HG02970 (cell line): ENCODE measurements around the gene LRRC8C.
A peak's percentile ranks its signal among the peaks of the same experiment; 100 is the strongest.

Source experiments
- ATAC-seq: cut with Tn5 transposase; IDR thresholded peaks from one replicate; pipeline ENCODE4 v1.9.1; 2021; ENCODE audit warnings: mild to moderate bottlenecking, moderate library complexity, moderate number of reproducible peaks; ENCODE audit not compliant: unreplicated experiment, low FRiP score

LRRC8C gene

DNA sequence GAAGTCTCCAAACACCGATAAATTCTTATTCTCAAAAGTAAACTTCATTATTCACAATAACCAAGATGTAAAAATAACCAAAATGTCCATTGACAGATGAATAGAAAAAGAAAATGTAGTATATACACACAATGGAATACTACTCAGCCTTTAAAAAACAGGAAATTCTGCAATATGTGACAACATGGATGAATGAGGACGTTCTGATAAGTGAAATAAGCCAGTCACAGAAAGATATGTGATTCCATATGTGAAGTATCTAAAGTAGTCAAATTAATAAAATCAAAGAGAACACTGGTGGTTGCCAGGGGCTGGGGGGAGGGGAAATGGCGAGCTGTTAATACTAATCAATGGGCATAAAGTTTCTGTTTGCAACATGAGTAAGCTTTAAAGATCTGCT lies 36.0 kb downstream of the LRRC8C start:
- ATAC-seq: no peak

DNA sequence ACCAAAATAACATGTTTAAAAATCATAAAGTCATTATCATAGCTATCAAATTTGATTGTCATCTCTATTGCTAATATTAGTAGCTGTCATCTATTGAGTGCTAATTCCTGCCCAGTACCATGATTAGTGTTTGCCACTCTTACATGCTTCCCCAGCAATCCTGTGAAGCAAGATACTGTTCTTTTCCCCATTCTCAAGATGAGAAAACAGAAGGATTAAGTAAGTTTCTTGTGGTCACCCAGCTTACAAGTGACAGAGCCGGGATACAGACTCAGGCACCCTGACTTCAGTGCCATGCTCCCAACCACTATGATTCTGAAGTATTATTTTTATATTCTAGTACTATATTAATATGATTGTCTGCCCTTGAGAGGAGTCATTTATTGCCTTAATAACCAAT lies 36.5 kb downstream of the LRRC8C start:
- ATAC-seq: no peak

DNA sequence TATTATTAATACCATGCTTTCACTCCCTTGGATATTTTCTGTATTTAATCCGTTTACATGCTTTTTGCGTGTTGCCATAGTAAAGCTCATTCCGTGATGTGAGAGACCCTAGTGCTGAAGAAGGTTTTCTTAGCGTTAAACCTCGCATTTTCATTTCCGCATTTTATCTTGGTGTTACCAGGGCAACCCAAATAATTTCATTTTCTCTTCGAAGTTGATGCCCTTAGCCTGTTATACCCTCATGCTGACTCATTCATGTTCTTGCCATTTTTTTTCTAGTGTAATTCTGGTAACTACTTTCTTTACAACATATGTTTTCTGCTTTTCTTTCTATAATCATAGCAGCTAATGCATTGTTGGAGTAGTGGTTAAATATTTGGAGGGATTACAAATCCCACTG lies 37.2 kb downstream of the LRRC8C start:
- peak; percentile 96 for ATAC-seq

DNA sequence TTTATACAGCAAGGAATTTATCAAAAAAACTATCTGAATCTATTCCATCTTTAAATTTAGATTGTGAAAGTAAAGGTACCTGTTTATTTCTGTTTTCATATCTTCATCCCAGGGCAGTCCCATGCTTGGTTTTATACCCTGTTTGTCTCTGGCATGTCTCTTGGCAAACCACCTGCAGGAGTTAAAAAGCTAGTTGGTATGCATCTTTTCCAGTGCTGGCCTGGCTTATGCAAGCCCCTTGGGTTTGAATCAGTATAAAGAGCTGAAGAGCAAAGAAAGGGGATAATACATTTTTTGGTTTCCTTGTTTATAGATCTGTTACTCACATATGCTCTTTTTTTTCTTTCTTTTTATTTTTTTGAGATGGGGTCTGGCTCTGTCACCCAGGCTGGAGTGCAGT lies 37.8 kb downstream of the LRRC8C start:
- ATAC-seq: no peak

DNA sequence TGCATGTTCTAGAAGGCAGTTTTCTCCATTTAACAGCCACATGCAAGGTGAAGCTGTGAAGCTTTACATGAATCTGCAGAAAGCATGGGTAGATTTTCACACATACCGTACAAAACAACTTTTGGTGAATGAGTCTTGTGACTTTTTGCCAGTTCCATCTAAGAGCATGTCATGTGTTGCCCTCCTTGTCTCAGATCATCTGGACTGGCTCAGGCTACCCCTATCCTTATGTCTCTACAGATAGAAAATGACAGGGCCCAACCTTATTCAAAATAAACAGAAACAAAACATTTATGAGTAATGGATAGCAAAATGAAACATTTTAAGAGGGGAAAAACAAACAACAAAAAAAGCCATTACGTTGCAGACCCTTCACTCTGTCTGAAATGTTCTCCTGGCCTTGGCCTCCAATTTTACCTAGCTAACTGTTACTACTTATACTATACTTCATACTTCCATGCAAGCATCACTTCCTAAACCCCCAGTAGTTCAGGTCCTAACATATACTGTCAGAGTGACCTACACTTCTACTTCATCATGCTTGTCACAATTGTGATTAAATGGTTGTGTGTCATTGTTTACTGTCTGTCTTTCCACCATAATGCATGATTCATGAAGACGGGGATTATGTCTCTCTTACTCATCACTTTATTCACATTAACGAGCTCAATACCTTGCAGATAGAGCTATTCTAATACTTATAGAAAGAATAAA lies 39.0 kb downstream of the LRRC8C start:
- ATAC-seq: no peak

DNA sequence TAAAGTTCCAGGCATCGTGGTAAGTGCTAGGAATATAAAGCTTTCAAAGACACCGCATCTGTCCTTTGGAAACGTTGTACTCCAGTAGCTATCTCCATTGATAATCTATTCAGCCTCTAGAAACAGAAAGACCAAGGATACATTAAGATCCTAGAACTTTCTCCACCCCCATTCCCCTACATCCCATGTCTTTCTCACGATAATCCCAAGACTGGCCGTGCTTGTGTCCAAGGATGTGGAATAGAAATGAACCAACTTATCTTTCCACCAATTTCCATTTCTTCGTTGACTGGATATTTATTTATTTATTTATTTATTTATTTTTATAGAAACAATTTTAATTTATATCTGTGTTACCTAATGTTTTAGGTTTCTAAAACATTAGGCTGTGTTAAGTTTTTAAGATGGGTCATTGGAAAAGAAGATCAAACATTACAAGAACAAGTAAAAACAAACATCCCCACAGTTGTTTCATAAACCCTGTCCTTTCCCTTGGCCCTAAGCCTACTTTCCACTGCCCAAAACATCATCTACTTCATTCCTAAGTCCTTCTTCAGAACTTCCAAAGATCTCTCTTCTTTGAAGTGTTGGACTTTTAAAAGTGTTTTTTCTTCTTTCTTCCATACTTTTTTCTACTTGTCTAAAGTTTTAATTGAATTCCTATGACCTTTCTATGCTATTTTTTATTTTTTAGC lies 39.7 kb downstream of the LRRC8C start:
- ATAC-seq: no peak

DNA sequence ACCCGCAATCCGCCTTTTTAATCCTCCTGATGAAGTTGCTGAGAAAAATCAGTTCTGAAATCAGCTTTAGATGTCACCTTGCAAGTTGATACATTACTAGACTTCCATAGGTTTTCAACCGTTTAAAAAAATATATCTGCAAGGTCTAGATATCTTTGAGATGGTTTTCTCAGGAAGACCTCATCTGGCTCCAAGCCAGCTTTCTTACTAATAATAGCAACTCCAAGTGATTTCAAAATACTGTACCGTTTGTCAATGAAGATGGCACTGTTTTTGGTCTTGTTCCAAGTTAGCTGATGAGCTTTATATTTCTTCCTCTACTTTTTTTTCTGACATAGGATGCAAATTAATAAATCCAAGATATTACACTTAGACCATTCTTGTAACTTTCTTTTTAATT lies 40.3 kb downstream of the LRRC8C start:
- ATAC-seq: no peak

DNA sequence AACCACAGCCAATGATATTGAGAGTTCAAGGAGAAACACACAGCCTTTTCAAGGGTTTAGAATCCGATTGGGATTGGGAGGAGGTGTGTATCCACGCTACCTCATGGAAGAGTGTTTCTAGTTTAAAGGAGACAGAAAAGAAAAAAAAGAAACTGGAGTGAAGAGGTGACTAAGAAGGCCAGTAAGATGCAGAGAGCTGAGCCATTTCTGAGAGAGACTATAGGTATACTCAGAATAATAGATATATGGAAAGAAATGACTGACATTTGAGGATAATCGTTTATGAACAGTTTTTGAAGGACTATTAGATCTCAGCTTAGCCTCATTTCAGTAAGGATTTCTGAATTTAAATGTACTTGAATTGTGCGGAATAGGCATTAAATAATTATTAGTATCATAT lies 42.8 kb downstream of the LRRC8C start:
- no peak for ATAC-seq

DNA sequence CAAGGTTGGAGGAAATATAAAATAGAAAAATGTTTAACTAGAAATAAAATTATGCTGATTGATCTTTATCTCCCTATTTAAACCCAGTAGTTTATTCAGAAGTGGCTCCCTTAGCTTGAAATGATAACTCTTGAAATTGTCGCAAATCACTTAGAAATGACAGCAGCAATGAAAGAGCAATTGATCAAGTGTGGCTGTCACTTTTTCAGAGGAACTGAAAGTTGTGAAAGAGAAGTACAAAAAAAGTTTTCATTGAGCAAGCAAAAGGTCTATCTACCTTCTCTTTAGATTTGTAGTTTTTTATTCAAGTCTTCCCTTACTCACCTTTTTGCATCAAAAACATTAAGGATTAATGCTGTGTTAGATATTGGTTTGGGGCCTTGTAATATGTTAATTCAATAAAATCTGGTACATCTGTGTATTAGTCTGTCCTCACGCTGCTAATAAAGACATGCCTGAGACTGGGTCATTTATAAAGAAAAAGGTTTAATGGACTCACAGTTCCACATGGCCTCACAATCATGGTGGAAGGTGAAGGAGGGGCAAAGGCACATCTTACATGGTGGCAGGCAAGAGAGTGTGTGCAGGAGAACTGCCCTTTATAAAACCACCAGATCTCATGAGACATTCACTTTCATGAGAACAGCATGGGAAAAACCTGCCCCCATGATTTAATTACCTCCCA lies 48.3 kb downstream of the LRRC8C start:
- ATAC-seq: no peak

DNA sequence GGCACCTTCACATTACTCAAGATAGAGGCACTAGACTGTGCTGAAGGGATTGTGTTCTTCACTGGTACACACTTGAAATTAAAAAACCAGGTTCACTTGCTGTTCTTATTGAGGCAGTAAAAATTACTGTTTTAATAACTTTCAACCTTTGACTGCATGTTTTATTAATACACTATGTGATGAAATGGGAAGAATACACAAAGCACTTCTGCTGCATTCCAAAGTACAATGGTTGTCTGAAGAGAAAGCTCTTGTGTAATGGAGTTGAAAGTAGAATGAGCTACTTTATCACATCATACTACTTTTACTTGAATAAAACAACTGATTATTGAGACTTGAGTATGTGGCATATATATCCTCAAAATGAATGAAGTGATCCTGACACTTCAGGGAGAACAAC lies 49.7 kb downstream of the LRRC8C start:
- no peak for ATAC-seq

DNA sequence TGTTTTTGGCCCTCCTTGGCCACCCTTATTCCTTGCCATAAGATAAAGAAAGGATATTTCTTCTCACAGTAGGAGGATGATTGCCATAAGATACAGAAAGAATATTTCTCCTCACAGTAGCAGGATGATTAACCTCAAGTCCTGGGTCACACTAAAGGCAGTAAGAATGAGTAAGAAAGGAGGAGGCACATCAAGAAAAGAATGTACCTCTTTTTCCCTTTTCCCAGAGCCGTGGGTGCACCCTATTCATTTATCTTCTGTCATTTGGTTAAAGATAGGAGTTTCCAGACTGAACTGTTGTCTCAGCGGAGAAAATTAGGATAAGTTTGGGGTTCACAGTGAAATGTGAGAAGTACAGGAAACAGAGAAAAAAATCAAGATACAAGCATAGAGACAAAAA lies 52.5 kb downstream of the LRRC8C start:
- no peak for ATAC-seq

DNA sequence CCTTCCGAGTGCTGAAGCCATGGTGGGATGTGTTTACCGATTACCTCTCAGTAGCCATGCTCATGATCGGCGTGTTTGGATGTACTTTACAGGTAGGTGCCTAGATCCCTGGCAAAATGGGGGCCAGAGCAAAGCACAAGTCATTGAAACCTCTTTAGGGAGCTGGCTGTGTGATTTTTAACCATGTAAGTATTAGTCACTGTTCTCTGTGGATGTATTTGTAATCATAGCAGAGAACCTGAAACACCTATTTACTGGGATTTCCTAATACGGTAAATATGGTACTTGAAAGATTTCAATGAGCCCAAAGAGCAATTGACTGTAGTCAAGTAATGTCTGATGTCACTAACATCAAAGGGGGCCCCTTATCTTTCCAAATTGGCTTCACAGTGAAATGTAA lies 53.6 kb downstream of the LRRC8C start:
- ATAC-seq: no peak

DNA sequence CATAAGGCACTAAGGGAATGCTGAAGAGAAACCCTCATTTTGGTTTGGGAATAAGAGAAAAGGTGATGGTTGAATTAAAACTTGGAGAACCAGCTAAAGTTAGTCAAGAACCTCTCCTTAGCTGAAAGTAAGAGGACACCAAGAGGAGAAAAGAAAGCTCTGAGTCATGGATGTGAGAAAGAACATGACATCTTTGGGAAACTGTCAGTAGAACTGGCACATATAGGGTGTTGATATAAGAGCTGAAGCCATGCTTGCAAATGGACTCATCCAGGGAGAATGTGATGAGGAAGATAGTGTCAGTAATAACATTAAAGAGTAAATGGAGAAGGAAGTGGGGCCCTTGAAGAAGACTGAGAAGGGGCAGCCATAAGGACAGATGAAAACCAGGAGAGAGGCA lies 54.3 kb downstream of the LRRC8C start:
- no peak for ATAC-seq

DNA sequence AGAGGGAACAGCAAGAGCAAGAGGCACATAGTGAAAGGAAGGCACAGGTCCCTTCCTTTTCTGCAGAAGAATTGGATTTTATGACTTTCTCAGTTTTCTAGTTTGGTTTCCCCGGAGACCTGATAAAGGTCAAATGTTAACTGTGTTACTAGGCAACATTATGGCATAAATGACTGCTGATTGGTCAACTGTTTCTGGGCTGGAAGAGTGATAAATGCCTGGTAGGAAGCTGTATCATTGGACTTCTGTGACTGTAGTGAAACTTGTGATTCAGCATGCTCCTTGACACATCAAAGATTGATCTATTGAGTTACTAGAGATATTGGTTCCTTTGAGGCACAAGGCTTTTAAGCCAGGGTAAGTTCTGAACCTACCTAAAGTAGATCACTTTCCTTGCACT lies 55.7 kb downstream of the LRRC8C start:
- no peak for ATAC-seq

DNA sequence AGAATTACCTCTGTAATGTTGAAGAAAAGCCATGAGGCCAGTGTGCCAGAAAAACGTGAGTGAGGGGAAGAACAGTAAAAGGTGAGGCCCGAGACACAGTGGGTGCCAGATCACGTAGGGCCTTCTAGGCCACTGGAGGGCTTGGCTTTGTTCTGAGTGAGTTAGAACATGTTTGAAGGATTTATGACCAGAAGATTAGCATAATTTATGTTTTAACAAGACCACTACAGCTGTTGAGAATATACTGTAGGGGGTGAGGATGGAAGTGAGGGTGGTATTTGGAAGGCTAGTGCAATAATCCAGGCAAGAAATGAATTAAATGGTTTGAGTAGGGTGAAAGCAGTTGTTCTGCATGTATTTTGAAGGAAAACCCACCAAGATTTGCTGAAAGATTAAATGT lies 56.3 kb downstream of the LRRC8C start:
- no peak for ATAC-seq

DNA sequence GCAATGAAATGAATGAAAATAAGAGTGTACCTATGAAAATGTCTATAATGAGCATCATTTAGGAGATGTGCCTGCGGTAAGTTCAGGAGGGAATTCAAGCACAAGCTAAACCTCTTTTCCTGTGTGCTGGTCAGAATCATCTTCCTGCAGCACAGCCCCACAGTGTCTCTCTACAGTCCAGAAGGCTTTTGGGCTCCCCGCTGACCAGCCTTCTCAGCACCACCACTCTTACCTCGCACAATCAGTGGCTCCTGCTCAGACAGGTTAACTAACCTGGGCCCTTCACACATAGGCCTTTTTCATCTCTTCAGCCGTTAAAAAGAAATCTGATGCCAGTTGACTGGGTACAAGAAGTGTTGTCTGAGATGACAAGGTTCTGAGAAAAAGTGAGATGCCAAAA lies 57.7 kb downstream of the LRRC8C start:
- no peak for ATAC-seq

DNA sequence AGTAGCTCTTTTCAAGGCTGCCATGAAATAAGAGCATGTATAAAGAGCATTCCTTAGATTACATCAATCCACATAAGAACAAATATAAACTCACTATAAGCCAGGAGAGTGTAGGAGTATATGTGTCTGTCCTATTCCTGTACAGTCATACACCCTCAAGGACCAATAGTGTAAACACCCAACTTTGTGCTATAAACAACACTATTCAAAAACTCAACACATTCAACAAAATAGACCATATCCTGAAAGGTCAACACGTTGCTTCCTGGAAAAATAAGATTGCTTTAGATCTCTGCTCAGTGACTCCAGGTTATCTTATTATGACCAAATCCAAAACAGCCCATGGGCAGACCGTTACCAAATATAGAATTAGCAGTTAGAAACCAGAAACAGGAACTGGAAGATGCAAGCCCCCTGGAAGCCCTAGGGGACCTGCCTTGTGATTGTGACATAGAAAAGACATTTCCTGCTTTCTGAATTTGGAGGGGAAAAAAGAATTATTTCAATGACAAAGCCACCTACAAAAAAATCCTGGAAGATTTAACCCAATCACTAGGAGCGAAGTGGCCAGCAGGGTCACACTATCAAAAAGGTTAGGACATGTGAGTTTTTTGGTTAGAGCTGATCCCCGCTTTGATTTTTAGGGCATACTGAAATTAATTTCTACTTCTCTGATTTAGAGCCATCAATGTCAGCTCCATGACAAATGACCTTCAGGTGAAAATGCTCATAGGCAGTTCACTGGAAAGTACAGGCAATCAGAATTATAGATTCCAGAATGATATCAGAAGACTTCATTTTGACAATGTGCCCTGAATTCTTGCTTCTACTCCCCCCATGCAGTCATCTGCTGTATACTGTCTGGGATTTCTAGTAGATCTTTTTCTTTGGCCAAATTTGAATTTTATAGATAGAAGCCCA lies 59.9 kb downstream of the LRRC8C start:
- ATAC-seq: no peak

DNA sequence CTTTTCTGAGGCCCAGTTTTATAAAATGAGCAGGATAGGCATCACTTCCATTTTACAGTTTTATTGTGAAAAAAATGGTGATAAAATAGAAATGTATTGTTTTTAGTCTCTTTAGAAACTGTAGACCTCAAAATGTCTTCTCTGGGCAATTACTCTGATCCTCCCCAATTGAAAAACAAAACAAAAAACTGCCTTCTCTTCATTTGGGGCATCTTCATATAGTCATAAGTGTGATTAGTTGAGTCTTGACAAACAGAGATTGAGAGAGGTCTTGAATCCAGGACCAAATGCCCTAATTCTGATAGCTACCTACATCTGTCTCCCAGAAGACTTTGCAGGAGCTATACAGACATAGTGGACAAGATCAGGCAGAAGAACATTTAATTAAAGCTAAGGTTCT lies 62.9 kb downstream of the LRRC8C start:
- ATAC-seq: no peak

DNA sequence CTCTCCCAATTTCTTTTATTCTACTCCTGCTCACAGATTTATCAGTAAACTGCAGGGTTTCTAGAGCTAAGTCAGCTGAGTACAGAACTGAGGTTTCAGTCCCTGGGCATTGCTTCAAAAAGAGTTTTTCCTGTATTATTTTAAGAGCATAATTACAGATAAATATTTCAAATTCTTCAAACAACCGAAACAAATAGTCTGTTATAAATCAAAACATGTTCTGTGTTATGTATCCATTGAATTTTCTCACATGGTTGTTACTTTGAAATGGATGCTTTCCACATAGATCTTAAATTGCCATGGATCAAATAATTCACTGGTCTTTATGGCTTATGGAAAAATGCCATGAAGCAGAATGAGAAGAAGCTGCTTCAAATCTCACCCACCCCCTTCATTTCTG lies 64.5 kb downstream of the LRRC8C start:
- no peak for ATAC-seq

DNA sequence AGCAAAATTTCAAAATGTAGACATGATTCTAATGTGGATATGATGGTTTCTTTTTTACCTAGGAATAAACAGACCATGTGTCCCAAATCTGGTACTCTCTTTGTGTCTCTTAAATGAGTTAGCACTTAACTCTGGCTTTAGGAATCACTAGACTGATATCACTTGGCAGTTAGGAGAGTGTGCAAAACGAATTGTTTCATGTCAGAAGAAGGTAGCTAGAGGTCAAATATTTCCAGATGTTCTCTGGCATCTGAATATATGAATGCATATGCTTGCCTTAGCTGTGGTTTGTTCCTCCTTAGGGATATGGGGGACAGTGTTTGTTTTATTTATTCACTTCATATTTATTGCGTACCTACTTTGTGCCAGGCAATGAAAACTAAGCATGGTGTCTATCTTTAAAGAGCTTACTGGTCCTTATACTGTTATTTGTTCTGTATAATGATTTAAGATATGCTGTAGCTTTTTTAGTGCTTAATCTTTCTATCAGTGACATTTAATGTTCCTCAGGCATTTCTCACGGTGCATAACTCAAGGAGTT lies 65.2 kb downstream of the LRRC8C start:
- ATAC-seq: no peak

DNA sequence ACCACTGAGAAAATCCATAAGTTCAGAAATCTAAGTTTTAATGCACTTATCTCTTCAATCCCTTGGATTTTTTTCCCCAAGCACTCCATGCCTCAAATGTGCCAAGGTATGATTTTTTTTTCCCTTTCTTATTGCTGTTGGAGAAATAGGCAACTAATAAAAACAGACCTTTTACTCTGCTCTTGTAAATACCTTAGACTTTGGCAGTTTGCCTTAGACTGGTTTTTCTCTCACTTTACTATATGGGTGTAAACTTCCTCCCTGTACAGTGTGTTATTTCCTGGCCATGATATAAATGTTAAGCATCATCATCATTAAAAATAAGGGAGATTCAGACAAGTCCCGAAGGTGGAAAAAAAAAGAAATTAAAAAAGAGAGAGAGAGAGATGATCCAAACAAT lies 65.7 kb downstream of the LRRC8C start:
- ATAC-seq: no peak
